Activated CD8-positive, alpha-beta memory T cell treated with anti-CD3 and anti-CD28 coated beads, Interleukin-2, amount 10 ng/mL, durations not matched to agents 7 days and 5 days (primary cell): ENCODE results near the gene UHMK1. TPM values are rescaled to one million over a fixed set of nuclear protein-coding genes. Genes with fewer than 3 reads are reported as not detected.
"Not testable (repeated sequence)": the region's sequence is repeated elsewhere in the genome, so short reads cannot be mapped to it uniquely, and the experiment has no call there.

Experiments
- ATAC-seq: fragments of 150-1000 bp; cut with Tn5 transposase; one replicate; pipeline ENCODE4 v1.10.0; 2021; ENCODE audit warnings: moderate library complexity
- CTCF ChIA-PET: fragments of 350-600 bp; sonication (Branson Sonifier 250); formaldehyde crosslinking; loops from one replicate; lab custom pipeline; 2021; ENCODE audit warnings: antibody characterized with exemption; lab: Charles Lee
- DNase-seq: peaks from one replicate; pipeline ENCODE4 v3.0.0-alpha.2; 2020
- H3K27ac Mint-ChIP-seq: one replicate; pipeline ENCODE4 v1.8.0; 2021; ENCODE audit warnings: mild to moderate bottlenecking, mixed read lengths
- H3K27me3 Mint-ChIP-seq: one replicate; pipeline ENCODE4 v1.8.0; 2021; ENCODE audit warnings: mixed read lengths
- H3K36me3 Mint-ChIP-seq: one replicate; pipeline ENCODE4 v1.8.0; 2021; ENCODE audit warnings: mild to moderate bottlenecking, mixed read lengths
- H3K4me1 Mint-ChIP-seq: one replicate; pipeline ENCODE4 v1.8.0; 2021; ENCODE audit warnings: mixed read lengths
- H3K4me3 Mint-ChIP-seq: one replicate; pipeline ENCODE4 v1.8.0; 2021; ENCODE audit warnings: mild to moderate bottlenecking, moderate library complexity, mixed read lengths
- H3K9me3 Mint-ChIP-seq: one replicate; pipeline ENCODE4 v1.8.0; 2022; ENCODE audit warnings: low read depth, mixed read lengths
- total RNA-seq, 2 experiments: library from RNA; stranded (reverse); gene quantifications; one replicate each; pipeline ENCODE4 v1.2.3, GENCODE V29; 2021

UHMK1 gene, protein sequence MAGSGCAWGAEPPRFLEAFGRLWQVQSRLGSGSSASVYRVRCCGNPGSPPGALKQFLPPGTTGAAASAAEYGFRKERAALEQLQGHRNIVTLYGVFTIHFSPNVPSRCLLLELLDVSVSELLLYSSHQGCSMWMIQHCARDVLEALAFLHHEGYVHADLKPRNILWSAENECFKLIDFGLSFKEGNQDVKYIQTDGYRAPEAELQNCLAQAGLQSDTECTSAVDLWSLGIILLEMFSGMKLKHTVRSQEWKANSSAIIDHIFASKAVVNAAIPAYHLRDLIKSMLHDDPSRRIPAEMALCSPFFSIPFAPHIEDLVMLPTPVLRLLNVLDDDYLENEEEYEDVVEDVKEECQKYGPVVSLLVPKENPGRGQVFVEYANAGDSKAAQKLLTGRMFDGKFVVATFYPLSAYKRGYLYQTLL
- total RNA-seq = 10 to 100 TPM; 51.5 to 62.0 TPM

DNA sequence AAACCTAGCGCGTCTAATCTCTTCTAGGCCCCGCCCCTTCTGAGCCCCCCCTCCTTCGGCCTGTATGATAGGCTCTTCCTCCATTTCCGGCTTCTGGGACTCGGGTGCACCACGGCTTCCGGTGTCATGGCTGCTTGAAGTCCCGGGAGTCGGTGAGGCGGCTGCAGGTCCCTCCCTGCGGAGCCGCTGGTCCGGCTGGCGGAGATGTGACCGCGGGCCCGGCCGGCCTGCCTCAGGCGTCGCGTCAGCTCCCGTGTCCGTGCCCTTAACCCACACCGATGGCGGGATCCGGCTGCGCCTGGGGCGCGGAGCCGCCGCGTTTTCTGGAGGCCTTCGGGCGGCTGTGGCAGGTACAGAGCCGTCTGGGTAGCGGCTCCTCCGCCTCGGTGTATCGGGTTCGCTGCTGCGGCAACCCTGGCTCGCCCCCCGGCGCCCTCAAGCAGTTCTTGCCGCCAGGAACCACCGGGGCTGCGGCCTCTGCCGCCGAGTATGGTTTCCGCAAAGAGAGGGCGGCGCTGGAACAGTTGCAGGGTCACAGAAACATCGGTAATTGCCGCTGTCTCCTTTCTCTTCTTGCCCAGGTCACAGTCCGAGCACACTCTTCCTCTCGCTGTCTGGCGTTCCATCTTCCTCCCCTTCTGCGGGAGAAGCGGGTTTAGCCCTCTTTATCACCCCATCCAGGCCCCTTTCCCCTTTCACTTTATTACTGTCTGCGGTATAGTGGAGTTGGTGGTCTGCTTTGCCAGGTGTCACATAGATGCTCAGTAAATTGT lies at the start of gene UHMK1:
TSS of gene UHMK1 (plus strand) at position 96 of the 773 bp plus-strand sequence. CDS start at position 279, 183 bp downstream.
- ATAC-seq (peak; percentile 98), DNase-seq (peak; percentile 95)
- Mint-ChIP-seq H3K4me3 (peak within 1 kb of the TSS; percentile 95), H3K27ac (peak within 1 kb of the TSS; percentile 93), H3K9me3 (no peaks in the 10 kb centered on the region), H3K4me1 (peaks cover 35% of the 10 kb centered on the region), H3K36me3 (peaks cover 21% of the 10 kb centered on the region), H3K27me3 (no peaks in the 10 kb centered on the region)
- CTCF ChIA-PET = interaction anchor here (0.8 to 1.3 kb wide), 2 partner anchors 10 to 16 kb away, joined by 3 read pairs; no protein-coding TSS in a partner anchor

DNA sequence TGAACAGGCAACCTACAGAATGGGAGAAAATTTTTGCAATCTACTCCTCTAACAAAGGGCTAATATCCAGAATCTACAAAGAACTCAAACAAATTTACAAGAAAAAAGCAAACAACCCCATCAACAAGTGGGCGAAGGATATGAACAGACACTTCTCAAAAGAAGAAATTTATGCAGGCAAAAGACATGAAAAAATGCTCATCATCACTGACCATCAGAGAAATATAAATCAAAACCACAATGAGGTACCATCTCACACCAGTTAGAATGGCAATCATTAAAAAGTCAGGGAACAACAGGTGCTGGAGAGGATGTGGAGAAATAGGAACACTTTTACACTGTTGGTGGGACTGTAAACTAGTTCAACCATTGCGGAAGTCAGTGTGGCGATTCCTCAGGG lies 43.3 kb upstream of the UHMK1 start:
- H3K4me3 Mint-ChIP-seq, H3K9me3 Mint-ChIP-seq, ATAC-seq, CTCF ChIA-PET, H3K4me1 Mint-ChIP-seq, H3K27me3 Mint-ChIP-seq, H3K36me3 Mint-ChIP-seq, H3K27ac Mint-ChIP-seq, DNase-seq: not testable (repeated sequence)

DNA sequence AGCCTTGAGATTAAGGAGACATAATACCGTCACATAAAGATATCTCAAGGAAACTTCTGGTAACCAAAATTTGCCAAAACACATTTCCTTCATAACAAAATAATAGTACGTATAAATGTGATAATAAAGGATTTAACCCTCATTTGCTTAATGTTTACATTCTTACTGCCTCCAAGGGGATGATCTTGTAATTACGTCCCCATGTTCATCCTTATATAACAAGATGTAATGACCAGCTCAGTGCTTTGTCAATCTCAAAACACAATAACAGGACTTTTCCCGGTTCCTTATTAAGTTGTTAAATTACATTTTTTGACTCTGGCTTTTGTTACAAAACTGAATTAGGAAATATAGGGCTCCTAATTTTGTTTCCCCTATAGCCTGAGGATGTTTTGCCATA lies 41.3 kb upstream of the UHMK1 start:
- no peak for ATAC-seq

DNA sequence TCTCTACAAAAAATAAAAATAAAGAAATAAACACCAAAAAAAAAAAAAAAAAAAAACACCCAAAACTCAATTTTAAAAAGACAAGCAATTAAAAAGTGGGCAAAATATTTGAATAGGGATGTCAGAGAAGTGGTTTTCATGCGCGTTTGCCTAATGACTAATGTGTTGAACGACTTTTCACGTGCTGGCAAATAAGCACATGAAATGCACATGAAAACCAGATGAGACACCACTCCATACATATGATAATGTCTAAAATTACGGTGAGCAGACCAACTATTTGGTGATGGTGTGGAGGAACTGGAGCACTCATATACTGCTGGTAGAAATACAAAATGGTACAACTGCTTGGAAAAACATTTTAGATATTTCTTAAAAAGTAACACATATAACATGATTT lies 39.4 kb upstream of the UHMK1 start:
- H3K27me3 Mint-ChIP-seq = no peaks in the 10 kb centered on the region
- DNase-seq (no peak), ATAC-seq (no peak)
- H3K4me3 Mint-ChIP-seq = no peak overlapping the region
- CTCF ChIA-PET = no interaction called here
- no peak overlapping the region for H3K27ac Mint-ChIP-seq
- no peaks in the 10 kb centered on the region for H3K4me1 Mint-ChIP-seq
- H3K9me3 Mint-ChIP-seq = no peaks in the 10 kb centered on the region
- no peaks in the 10 kb centered on the region for H3K36me3 Mint-ChIP-seq

More for the DNA sequence above, 41.3 kb upstream of the UHMK1 start:
- no peaks in the 10 kb centered on the region for H3K9me3 Mint-ChIP-seq
- H3K4me1 Mint-ChIP-seq = no peaks in the 10 kb centered on the region
- H3K27ac Mint-ChIP-seq = no peak overlapping the region
- CTCF ChIA-PET = no interaction called here
- no peak overlapping the region for H3K4me3 Mint-ChIP-seq
- no peak for DNase-seq
- H3K27me3 Mint-ChIP-seq = peaks cover 4% of the 10 kb centered on the region
- H3K36me3 Mint-ChIP-seq = no peaks in the 10 kb centered on the region

DNA sequence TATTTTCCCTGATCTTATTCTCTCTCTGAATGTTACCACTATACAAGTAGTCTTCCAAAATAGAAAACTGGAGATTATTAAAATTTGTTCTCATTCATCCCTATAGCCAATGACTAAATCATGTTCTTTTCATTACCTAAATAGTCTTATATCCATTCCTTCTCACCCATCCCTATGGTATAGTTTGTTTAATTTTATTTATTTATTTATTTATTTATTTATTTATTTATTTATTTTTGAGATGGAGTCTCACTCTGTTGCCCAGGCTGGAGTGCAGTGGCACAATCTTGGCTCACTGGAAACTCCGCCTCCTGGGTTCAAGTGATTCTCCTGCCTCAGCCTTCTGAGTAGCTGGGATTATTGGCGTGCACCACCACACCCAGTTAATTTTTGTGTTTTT lies 35.2 kb upstream of the UHMK1 start:
- H3K27ac Mint-ChIP-seq, DNase-seq, H3K36me3 Mint-ChIP-seq, H3K4me3 Mint-ChIP-seq, ATAC-seq, H3K27me3 Mint-ChIP-seq, H3K4me1 Mint-ChIP-seq, CTCF ChIA-PET, H3K9me3 Mint-ChIP-seq: not testable (repeated sequence)

DNA sequence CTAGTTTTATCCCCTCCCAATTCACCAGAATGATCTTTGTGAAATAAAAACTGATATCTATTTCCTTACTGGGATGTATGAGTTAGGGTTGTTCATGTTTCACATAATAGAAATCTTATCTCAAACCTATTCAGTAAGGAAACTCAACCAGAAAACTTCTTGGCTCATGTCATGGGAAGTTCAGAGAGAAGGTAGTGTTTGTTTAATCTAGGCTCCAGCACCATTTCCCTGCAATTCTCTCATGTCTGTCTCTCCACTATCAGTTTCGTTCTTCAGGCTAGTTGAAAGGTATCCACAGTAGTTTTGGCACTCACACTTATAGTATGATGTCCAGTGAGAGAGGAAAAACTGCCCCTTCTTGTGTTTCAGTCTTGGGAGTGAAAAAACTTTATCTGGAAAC lies 34.6 kb upstream of the UHMK1 start:
- ATAC-seq = no peak
- H3K9me3 Mint-ChIP-seq = no peaks in the 10 kb centered on the region
- H3K4me3 Mint-ChIP-seq = no peak overlapping the region
- no peak overlapping the region for H3K27ac Mint-ChIP-seq
- no peaks in the 10 kb centered on the region for H3K36me3 Mint-ChIP-seq
- DNase-seq = no peak
- no peaks in the 10 kb centered on the region for H3K4me1 Mint-ChIP-seq
- CTCF ChIA-PET = no interaction called here
- H3K27me3 Mint-ChIP-seq = no peaks in the 10 kb centered on the region

DNA sequence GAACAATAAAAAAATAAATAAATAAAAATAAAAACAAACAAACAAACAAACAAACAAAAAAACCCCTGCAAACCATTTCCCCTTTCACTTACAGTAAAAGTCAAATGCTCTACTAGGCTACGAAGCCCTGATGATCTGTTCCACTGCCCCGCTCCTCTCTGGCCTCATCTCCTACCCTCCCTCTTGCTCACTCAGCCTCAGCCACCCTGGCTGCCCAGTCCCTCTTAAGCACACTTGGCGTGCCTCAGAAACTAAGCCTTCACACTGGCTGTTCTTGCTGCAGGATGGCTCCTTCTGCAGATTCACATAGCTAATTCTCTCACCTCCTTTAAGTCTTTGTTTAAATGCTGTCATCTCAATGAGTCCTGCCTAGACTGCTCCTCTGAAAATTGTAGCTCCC lies 30.8 kb upstream of the UHMK1 start:
- no peaks in the 10 kb centered on the region for H3K4me1 Mint-ChIP-seq
- H3K9me3 Mint-ChIP-seq = no peaks in the 10 kb centered on the region
- peaks cover 7% of the 10 kb centered on the region for H3K27me3 Mint-ChIP-seq
- DNase-seq (no peak), ATAC-seq (no peak)
- CTCF ChIA-PET = no interaction called here
- no peaks in the 10 kb centered on the region for H3K36me3 Mint-ChIP-seq
- H3K4me3 Mint-ChIP-seq = no peak overlapping the region
- H3K27ac Mint-ChIP-seq = no peak overlapping the region

DNA sequence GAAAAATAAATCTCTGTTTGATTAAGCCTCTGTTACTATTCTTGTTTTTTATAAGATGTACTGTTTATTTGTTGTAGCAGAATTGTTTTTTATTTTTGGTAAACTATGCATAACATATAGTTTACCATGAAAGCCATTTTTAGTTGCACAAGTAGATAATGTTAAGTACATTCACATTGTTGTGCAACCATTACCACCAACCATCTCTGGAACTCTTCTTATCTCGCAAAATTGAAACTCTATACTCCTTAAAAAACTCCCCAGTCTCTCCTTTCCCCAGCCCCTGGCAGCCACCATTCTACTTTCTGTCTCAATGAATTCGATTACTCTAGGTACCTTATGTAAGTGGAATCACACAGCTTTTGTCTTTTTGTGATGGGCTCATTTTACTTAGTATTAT lies 27.4 kb upstream of the UHMK1 start:
- no peak overlapping the region for H3K4me3 Mint-ChIP-seq
- H3K4me1 Mint-ChIP-seq = no peaks in the 10 kb centered on the region
- no peaks in the 10 kb centered on the region for H3K9me3 Mint-ChIP-seq
- ATAC-seq (no peak), DNase-seq (no peak)
- no peaks in the 10 kb centered on the region for H3K36me3 Mint-ChIP-seq
- peaks cover 7% of the 10 kb centered on the region for H3K27me3 Mint-ChIP-seq
- CTCF ChIA-PET = no interaction called here
- H3K27ac Mint-ChIP-seq = no peak overlapping the region

DNA sequence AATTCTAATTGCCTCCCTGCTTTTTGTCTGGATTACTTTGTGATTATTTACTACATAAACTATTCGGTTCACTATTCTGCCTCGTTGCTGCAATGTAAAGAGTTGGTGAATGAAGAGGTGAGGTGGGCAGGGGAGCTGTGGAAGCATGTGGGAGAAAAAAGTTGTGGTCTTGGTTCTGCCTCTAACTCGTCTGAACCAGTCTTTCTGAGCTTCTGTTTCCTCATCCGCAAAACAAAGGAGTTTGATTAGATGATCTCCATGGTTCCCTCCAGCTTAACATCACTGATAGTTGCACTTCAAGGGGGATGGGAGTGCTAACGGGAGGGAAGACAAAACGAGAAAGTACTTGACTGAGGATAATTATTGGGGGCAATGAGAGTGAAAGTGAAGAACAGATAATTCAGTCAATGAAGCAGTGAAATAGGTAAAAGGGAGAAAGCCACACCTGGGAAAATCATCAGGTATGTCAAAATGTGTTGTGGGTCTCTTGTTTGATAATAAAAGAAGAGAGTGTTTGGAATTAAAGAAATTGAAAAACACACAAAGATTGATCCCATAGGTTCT lies 26.2 kb upstream of the UHMK1 start:
- H3K27ac Mint-ChIP-seq = no peak overlapping the region
- H3K4me3 Mint-ChIP-seq = no peak overlapping the region
- H3K27me3 Mint-ChIP-seq = peaks cover 7% of the 10 kb centered on the region
- no peak for ATAC-seq
- no peak for DNase-seq
- CTCF ChIA-PET = no interaction called here
- no peaks in the 10 kb centered on the region for H3K4me1 Mint-ChIP-seq
- H3K9me3 Mint-ChIP-seq = no peaks in the 10 kb centered on the region
- no peaks in the 10 kb centered on the region for H3K36me3 Mint-ChIP-seq

DNA sequence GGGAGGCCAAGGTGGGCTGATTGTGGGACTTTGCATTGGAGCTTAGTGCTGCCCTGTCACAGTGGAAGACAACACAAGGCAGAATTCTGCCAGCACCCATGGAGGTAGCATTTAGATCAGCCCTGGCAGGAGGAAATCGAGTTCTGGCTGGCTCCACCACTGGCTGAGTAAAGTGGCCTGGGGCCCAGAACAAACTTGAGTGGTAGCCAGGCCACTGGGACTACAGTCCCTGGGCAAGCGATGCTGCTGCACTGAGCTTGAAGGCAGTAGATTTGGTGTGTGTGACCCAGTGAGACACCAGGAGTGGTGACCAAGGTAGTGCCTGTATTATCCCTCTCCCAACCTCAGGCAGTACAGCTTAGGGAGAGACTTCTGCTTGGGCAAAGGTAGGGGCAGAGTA lies 22.5 kb upstream of the UHMK1 start:
- Mint-ChIP-seq H3K4me1 (no peaks in the 10 kb centered on the region), H3K36me3 (peaks cover 1% of the 10 kb centered on the region), H3K27me3 (peaks cover 8% of the 10 kb centered on the region), H3K27ac (no peak overlapping the region), H3K4me3 (no peak overlapping the region), H3K9me3 (no peaks in the 10 kb centered on the region)
- DNase-seq (no peak), ATAC-seq (no peak)
- CTCF ChIA-PET = no interaction called here

DNA sequence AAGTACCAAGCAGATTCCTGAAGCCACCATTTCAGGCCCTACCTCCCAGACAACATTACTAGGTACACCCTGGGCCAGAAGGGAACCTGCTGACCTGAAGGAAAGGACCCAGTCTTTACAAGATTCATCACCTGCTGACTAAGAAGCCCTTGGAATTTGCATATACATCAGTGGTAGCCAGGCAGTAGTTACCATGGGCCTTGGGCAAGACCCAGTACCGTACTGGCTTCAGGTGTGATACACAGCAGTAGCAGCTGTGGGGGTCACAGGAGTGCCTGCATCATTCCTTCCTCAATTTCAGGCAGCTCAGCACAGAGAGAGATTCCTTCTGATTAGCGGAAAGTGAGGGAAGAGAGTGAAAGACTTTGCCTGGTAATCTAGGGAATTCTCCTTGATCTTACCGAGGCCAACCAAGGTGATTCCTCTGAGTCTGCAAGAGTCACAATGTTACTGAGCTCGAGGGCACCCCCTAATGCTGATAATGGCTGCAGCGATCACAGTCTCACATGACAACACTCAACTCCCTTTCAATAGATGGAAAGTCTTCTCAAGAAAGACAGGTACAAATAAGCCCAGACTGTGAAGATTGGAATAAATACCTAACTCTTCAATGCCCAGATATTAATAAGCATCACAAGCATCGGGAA lies 22.0 kb upstream of the UHMK1 start:
- no peaks in the 10 kb centered on the region for H3K9me3 Mint-ChIP-seq
- no peak overlapping the region for H3K4me3 Mint-ChIP-seq
- DNase-seq = no peak
- no peak for ATAC-seq
- H3K36me3 Mint-ChIP-seq = peaks cover 1% of the 10 kb centered on the region
- CTCF ChIA-PET = no interaction called here
- H3K27ac Mint-ChIP-seq = no peak overlapping the region
- H3K4me1 Mint-ChIP-seq = no peaks in the 10 kb centered on the region
- peaks cover 8% of the 10 kb centered on the region for H3K27me3 Mint-ChIP-seq

DNA sequence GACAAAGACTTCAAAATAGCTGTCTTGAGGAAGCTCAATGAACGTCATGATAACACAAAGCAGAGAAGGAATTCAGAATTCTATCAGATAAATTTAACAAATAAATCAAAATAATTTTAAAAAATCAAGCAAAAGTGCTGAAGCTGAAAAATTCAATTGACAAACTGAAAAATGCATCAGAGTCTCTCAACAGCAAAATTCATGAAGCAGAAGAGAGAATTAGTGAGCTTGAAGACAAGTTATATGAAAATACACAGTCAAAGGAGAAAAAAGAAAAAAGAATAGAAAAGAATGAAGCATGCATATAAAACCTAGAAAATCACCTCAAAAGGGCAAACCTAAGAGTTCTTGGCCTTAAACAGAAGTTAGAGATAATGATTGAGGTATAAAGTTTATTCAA lies 21.0 kb upstream of the UHMK1 start:
- no peak for DNase-seq
- H3K27ac Mint-ChIP-seq = no peak overlapping the region
- no peak overlapping the region for H3K4me3 Mint-ChIP-seq
- ATAC-seq = no peak
- CTCF ChIA-PET = no interaction called here
- H3K9me3 Mint-ChIP-seq = no peaks in the 10 kb centered on the region
- peaks cover 11% of the 10 kb centered on the region for H3K27me3 Mint-ChIP-seq
- H3K4me1 Mint-ChIP-seq = no peaks in the 10 kb centered on the region
- H3K36me3 Mint-ChIP-seq = peaks cover 1% of the 10 kb centered on the region

DNA sequence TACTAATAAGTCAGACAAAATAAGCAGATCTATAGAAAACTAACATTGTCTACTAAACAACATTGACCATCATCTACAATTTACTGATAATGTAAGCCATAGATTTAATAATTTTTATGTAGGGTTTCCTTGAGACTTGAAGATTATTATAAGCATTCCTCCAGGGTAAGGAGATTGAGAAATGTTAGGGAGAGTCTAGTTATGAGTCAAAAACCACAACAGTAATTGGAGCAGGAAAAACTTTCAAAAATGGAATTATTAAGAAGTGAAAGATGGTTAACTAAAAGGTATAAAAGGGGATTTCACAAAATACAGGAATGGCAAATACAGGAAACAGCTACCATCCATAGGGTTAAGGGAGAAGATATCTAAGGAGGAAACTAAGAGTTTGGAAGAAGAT lies 12.4 kb upstream of the UHMK1 start:
- CTCF ChIA-PET = no interaction called here
- Mint-ChIP-seq H3K27me3 (peaks cover 43% of the 10 kb centered on the region), H3K9me3 (no peaks in the 10 kb centered on the region), H3K27ac (no peak overlapping the region), H3K36me3 (no peaks in the 10 kb centered on the region), H3K4me1 (no peaks in the 10 kb centered on the region), H3K4me3 (no peak overlapping the region)
- ATAC-seq (no peak), DNase-seq (no peak)
